ENCODE results near the gene SPATA6. TPM values are rescaled to one million over a fixed set of nuclear protein-coding genes. Genes with fewer than 3 reads are reported as not detected.

SPATA6 gene
- total and polyA plus RNA-seq, 2 donors (not counting 3 experiments of a cell fraction or from before 2014, with no cell fraction given) = 0.79 to 4.9 TPM

DNA sequence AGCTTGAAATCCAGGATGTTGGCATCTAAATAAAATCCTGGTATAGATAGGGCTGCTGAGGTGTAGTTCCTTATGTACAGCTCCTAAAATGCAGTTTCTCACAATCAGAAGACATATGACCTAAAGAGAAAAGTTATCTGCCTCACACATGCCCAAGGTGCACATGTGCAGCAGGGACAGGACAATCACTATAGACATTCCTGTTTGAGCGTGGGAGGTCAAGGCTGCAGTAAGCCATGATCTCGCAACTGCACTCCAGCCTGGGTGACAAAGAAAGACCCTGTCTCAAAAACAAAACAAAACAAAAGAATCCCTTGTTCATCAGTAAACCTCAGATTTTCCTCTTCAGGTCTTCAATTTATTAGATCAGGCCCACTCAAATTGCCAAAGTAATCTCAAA, 66.1 kb downstream of the SPATA6 start:
- Histone ChIP-seq H3K9me1 (replicated peaks; ENCODE audit: control insufficient read depth, extremely low read depth, insufficient read depth, low read length) (no peaks in the 10 kb centered on the region), H2AFZ (ENCODE audit: low read depth, low read length) (no peak overlapping the region), H3K9me3 (replicated peaks; ENCODE audit: control insufficient read depth, insufficient read depth, low read length) (no peaks in the 10 kb centered on the region), H3K4me2 (ENCODE audit: insufficient read depth, low read length) (no peak overlapping the region), H4K20me1 (replicated peaks; ENCODE audit: control insufficient read depth, extremely low read depth, insufficient read depth, low read length) (no peaks in the 10 kb centered on the region), H3K27ac (ENCODE audit: insufficient read depth, low read depth, low read length) (no peak overlapping the region), H3K4me3 (replicated peaks in 1 of 3; ENCODE audit: insufficient read depth in 1 of 3, low read depth in 1 of 3, low read length in 3 of 3) (no peak overlapping the region), H3K9ac (replicated peaks; ENCODE audit: extremely low read depth, insufficient read depth, low read length) (no peak overlapping the region), H3K4me1 (ENCODE audit: control insufficient read depth, extremely low read depth, insufficient read depth, low read length) (no peaks in the 10 kb centered on the region), H3K36me3 (ENCODE audit: control insufficient read depth in 2 of 2, extremely low read depth in 1 of 2, insufficient read depth in 2 of 2, low read length in 2 of 2) (no peaks in the 10 kb centered on the region), H3K79me2 (ENCODE audit: control insufficient read depth, insufficient read depth, low read length) (no peaks in the 10 kb centered on the region), H3K27me3 (ENCODE audit: control insufficient read depth in 2 of 2, insufficient read depth in 2 of 2, low read length in 2 of 2) (no peaks in the 10 kb centered on the region)
- no peak for DNase-seq (ENCODE audit: low read depth, low spot score)
- no TSS peak for BruUV-seq (replicated peaks)
- dilution Hi-C loops (cut with MboI; ENCODE audit: extremely low pct_ligation_motif_present, low sequenced_read_pairs) (no loop called here), intact Hi-C loops (cut with micrococcal nuclease) (no loop called here)
- TF ChIP-seq CTCF (IDR thresholded peaks at IDR 0.05; ENCODE audit: extremely low read depth in 1 of 2, insufficient read depth in 1 of 2, low read depth in 1 of 2, low read length in 2 of 2) (no peak), EZH2 (IDR thresholded peaks at IDR 0.05; ENCODE audit: borderline replicate concordance, low read depth, low read length, severe bottlenecking) (no peak), GATA2 (IDR thresholded peaks at IDR 0.05; ENCODE audit: insufficient read depth, insufficient read length, low read depth, low read length) (no peak), POLR2A (IDR thresholded peaks at IDR 0.05; ENCODE audit: low read depth, low read length) (no peak), MYC (IDR thresholded peaks at IDR 0.05; ENCODE audit: low read depth, low read length) (no peak), FOS (IDR thresholded peaks at IDR 0.05; ENCODE audit: borderline replicate concordance, insufficient read depth, low read length) (no peak)
- CTCF ChIA-PET = no interaction called here
- FAIRE-seq = no peak
- POLR2A ChIA-PET = no interaction called here

- Histone ChIP-seq H3K79me2 (ENCODE audit: control insufficient read depth, insufficient read depth, low read length) (no peaks in the 10 kb centered on the region), H4K20me1 (replicated peaks; ENCODE audit: control insufficient read depth, extremely low read depth, insufficient read depth, low read length) (no peaks in the 10 kb centered on the region), H3K27ac (ENCODE audit: insufficient read depth, low read depth, low read length) (no peak overlapping the region), H3K4me2 (ENCODE audit: insufficient read depth, low read length) (no peak overlapping the region), H3K4me3 (replicated peaks in 1 of 3; ENCODE audit: insufficient read depth in 1 of 3, low read depth in 1 of 3, low read length in 3 of 3) (no peak overlapping the region), H3K9me3 (replicated peaks; ENCODE audit: control insufficient read depth, insufficient read depth, low read length) (no peaks in the 10 kb centered on the region), H3K27me3 (ENCODE audit: control insufficient read depth in 2 of 2, insufficient read depth in 2 of 2, low read length in 2 of 2) (no peaks in the 10 kb centered on the region), H3K4me1 (ENCODE audit: control insufficient read depth, extremely low read depth, insufficient read depth, low read length) (no peaks in the 10 kb centered on the region), H3K9ac (replicated peaks; ENCODE audit: extremely low read depth, insufficient read depth, low read length) (no peak overlapping the region), H3K9me1 (replicated peaks; ENCODE audit: control insufficient read depth, extremely low read depth, insufficient read depth, low read length) (no peaks in the 10 kb centered on the region), H3K36me3 (ENCODE audit: control insufficient read depth in 2 of 2, extremely low read depth in 1 of 2, insufficient read depth in 2 of 2, low read length in 2 of 2) (no peaks in the 10 kb centered on the region), H2AFZ (ENCODE audit: low read depth, low read length) (no peak overlapping the region)
- intact Hi-C loops (cut with micrococcal nuclease) = no loop called here
- ChIA-PET CTCF (no interaction called here), POLR2A (no interaction called here)
- TF ChIP-seq POLR2A (IDR thresholded peaks at IDR 0.05; ENCODE audit: low read depth, low read length) (no peak), MYC (IDR thresholded peaks at IDR 0.05; ENCODE audit: low read depth, low read length) (no peak), FOS (IDR thresholded peaks at IDR 0.05; ENCODE audit: borderline replicate concordance, insufficient read depth, low read length) (no peak), GATA2 (IDR thresholded peaks at IDR 0.05; ENCODE audit: insufficient read depth, insufficient read length, low read depth, low read length) (no peak), CTCF (IDR thresholded peaks at IDR 0.05; ENCODE audit: extremely low read depth in 1 of 2, insufficient read depth in 1 of 2, low read depth in 1 of 2, low read length in 2 of 2) (no peak), EZH2 (IDR thresholded peaks at IDR 0.05; ENCODE audit: borderline replicate concordance, low read depth, low read length, severe bottlenecking) (no peak), POLR2AphosphoS5 (IDR thresholded peaks at IDR 0.05; ENCODE audit: insufficient read depth, low read depth, low read length) (no peak), JUN (IDR thresholded peaks at IDR 0.05; ENCODE audit: borderline replicate concordance, insufficient read depth, insufficient read length, low read depth) (no peak)
- TF ChIP-seq, protein P1, sequence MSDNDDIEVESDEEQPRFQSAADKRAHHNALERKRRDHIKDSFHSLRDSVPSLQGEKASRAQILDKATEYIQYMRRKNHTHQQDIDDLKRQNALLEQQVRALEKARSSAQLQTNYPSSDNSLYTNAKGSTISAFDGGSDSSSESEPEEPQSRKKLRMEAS (IDR thresholded peaks at IDR 0.05; ENCODE audit: insufficient read depth, insufficient read length) = no peak
- no peak for FAIRE-seq
- dilution Hi-C loops (cut with MboI; ENCODE audit: extremely low pct_ligation_motif_present, low sequenced_read_pairs) = no loop called here
- no TSS peak for BruUV-seq (replicated peaks)
- no peak for DNase-seq (ENCODE audit: low read depth, low spot score)
Measured at GRCh38 chr1:48405400-48405799, 66.6 kb downstream of the SPATA6 start.
